ENCODE measurements around the gene DGKZ. TPM values are rescaled to one million over a fixed set of nuclear protein-coding genes. Genes with fewer than 3 reads are reported as not detected.

The DGKZ gene
- 33.3 TPM for polyA plus RNA-seq (2013, experiment 1 of 2)
- 32.3 TPM for polyA plus RNA-seq (2013, experiment 2 of 2)

DNA sequence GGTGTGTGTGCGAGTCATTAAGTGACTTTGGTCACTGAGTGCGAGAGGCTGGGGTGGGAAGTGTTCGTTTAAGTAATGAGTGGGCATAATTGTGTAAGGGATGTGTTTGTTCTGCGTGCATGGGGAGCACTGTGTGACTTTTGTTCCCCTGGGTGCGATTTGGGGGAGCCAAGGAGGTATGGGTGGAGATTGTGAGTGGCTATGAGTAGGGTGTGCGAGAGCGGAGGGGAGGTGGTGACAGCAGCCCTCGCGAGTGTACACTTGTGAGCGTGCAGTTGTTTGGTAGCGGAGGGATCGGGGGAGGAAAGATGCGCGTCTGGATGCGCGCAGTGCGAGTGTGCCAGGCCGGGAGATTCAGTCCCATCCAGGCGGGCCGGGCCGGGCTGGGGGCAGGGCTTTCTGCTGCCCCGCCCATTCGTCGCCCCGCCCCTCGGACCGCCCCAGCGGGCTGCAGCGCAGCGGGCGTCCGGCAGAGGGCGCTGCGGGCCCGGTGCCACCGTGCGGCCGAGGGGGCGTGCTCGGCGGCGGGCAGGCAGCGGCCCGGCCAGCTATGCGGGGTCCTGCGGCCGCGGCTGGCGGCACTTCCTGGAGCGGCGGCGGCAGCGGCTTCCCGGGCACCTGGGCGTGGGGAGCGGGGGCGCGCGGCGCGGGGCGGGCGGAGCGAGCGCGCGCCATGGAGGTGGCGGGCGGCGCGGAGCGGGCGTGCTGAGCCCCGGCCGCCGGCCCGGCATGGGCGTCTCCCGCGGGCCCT, at the start of gene DGKZ:
Gene DGKZ, plus strand, starts transcription at position 578 of the 751 bp plus-strand sequence. CDS start 197 bp downstream, outside the sequence.
- peak within 1 kb of the TSS; percentile 47 for H2BK5ac ChIP-seq (ENCODE audit: low read length)
- WGBS, 2 donors (ENCODE audit: extremely low coverage in 2 of 2, insufficient read length in 2 of 2, insufficient replicate concordance in 1 of 2), result no CpG with 5 or more reads among the region's 80 CpGs
- no peak within 1 kb of the TSS for H2BK120ac ChIP-seq (ENCODE audit: low read depth, low read length)
- H3K9me3 ChIP-seq (replicated peaks in 1 of 2; ENCODE audit: control insufficient read depth in 2 of 2, insufficient read depth in 1 of 2, low read depth in 1 of 2, low read length in 2 of 2), result no peaks in the 10 kb centered on the region
- peak within 1 kb of the TSS; percentile 75 to 88 for H3K4me3 ChIP-seq (ENCODE audit: low read length in 2 of 2)
- H3K4me1 ChIP-seq (ENCODE audit: control insufficient read depth in 2 of 2, insufficient read depth in 1 of 2, low read depth in 1 of 2, low read length in 2 of 2), result peaks cover 12 to 29% of the 10 kb centered on the region in 2 donors
- peaks cover 11% of the 10 kb centered on the region for H3K79me1 ChIP-seq (ENCODE audit: low read depth, low read length)
- H3K27me3 ChIP-seq (ENCODE audit: control insufficient read depth in 3 of 3, insufficient read depth in 3 of 3, low read depth in 1 of 3, low read length in 3 of 3), result peaks cover 0 to 5% (median 0%) of the 10 kb centered on the region in 3 experiments
- no peak within 1 kb of the TSS for H3K4ac ChIP-seq (ENCODE audit: low read length)
- no peak within 1 kb of the TSS for H3K27ac ChIP-seq (replicated peaks; ENCODE audit: low read length)
- peak within 1 kb of the TSS; percentile 95 for H3K4me2 ChIP-seq (ENCODE audit: insufficient read depth, low read length, poor library complexity, severe bottlenecking)
- H3K18ac ChIP-seq (ENCODE audit: low read length), result peak within 1 kb of the TSS; percentile 94
- H2AFZ ChIP-seq (ENCODE audit: low read length), result peak within 1 kb of the TSS; percentile 87
- no peak within 1 kb of the TSS for H4K8ac ChIP-seq (ENCODE audit: low read depth, low read length)
- peak within 1 kb of the TSS; percentile 97 for H3K14ac ChIP-seq (ENCODE audit: low read length)
- no peak within 1 kb of the TSS for H2BK12ac ChIP-seq (ENCODE audit: low read length)
- peak; percentile 90 for DNase-seq (ENCODE audit: low spot score)
- peak within 1 kb of the TSS; percentile 87 for H3K23ac ChIP-seq (ENCODE audit: low read depth, low read length, poor library complexity)
- peak within 1 kb of the TSS; percentile 30 for H2BK15ac ChIP-seq (ENCODE audit: low read length)
- H2AK5ac ChIP-seq (ENCODE audit: low read depth, low read length), result peak within 1 kb of the TSS; percentile 66
- H3K9ac ChIP-seq (ENCODE audit: low read depth, low read length, poor library complexity), result peak within 1 kb of the TSS; percentile 94
- peaks cover 0 to 4% of the 10 kb centered on the region in 2 donors for H3K36me3 ChIP-seq (replicated peaks in 1 of 2; ENCODE audit: control insufficient read depth in 2 of 2, insufficient read depth in 2 of 2, low read length in 2 of 2)
- no peak within 1 kb of the TSS for H4K91ac ChIP-seq (ENCODE audit: low read depth, low read length, poor library complexity)

GRCh38 chr11:46298699-46299433, 48.4 kb upstream of the DGKZ start:
- Histone ChIP-seq H3K79me1 (ENCODE audit: low read depth, low read length) (no peaks in the 10 kb centered on the region), H2BK12ac (ENCODE audit: low read length) (no peak overlapping the region), H3K9ac (ENCODE audit: low read depth, low read length, poor library complexity) (no peak overlapping the region), H2BK5ac (ENCODE audit: low read length) (no peak overlapping the region), H2AK5ac (ENCODE audit: low read depth, low read length) (no peak overlapping the region), H2AFZ (ENCODE audit: low read length) (no peak overlapping the region), H3K27ac (replicated peaks; ENCODE audit: low read length) (no peak overlapping the region), H3K9me3 (replicated peaks in 1 of 2; ENCODE audit: control insufficient read depth in 2 of 2, insufficient read depth in 1 of 2, low read depth in 1 of 2, low read length in 2 of 2) (no peaks in the 10 kb centered on the region), H3K23ac (ENCODE audit: low read depth, low read length, poor library complexity) (no peak overlapping the region), H3K4ac (ENCODE audit: low read length) (no peak overlapping the region), H3K4me1 (ENCODE audit: control insufficient read depth in 2 of 2, insufficient read depth in 1 of 2, low read depth in 1 of 2, low read length in 2 of 2) (peaks cover 6 to 26% of the 10 kb centered on the region in 2 donors), H3K4me2 (ENCODE audit: insufficient read depth, low read length, poor library complexity, severe bottlenecking) (no peak overlapping the region), H3K27me3 (ENCODE audit: control insufficient read depth in 3 of 3, insufficient read depth in 3 of 3, low read depth in 1 of 3, low read length in 3 of 3) (peaks cover 0 to 28% (median 5%) of the 10 kb centered on the region in 3 experiments), H4K8ac (ENCODE audit: low read depth, low read length) (no peak overlapping the region), H2BK120ac (ENCODE audit: low read depth, low read length) (no peak overlapping the region), H3K36me3 (replicated peaks in 1 of 2; ENCODE audit: control insufficient read depth in 2 of 2, insufficient read depth in 2 of 2, low read length in 2 of 2) (no peaks in the 10 kb centered on the region), H3K4me3 (ENCODE audit: low read length in 2 of 2) (no peak overlapping the region), H4K91ac (ENCODE audit: low read depth, low read length, poor library complexity) (no peak overlapping the region), H3K18ac (ENCODE audit: low read length) (no peak overlapping the region), H2BK15ac (ENCODE audit: low read length) (no peak overlapping the region), H3K14ac (ENCODE audit: low read length) (no peak overlapping the region)
- DNase-seq (ENCODE audit: low spot score), result no peak
- WGBS, 2 donors (ENCODE audit: extremely low coverage in 2 of 2, insufficient read length in 2 of 2, insufficient replicate concordance in 1 of 2), result no CpG with 5 or more reads among the region's 8 CpGs

DNA sequence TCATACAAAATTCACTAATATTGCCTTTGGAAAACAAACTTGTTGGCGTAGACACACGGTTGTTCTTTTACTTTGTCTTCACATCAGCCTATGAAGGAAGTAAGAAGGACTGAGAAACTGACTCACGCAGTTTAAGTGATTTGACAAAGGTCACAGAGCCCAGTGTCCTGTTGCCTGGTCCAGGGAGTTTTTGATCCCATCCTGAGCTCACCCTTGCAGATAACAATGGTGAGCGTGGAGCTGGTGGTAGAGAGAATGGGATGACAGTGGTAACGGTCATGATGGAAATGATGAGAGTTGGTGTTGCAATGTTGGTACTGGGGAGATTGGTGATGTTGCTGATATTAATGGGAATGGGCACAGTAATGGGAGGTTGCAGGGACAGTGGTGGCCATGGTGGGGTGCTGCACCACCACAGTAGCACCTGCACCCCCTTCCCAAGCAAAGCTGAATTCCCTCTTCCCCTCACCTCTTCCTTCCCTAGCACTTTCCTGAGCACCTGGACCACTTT, 47.8 kb upstream of the DGKZ start:
- H2BK15ac ChIP-seq (ENCODE audit: low read length), result no peak overlapping the region
- H2BK12ac ChIP-seq (ENCODE audit: low read length), result no peak overlapping the region
- H3K18ac ChIP-seq (ENCODE audit: low read length), result no peak overlapping the region
- H3K4me3 ChIP-seq (ENCODE audit: low read length in 2 of 2), result no peak overlapping the region
- H4K91ac ChIP-seq (ENCODE audit: low read depth, low read length, poor library complexity), result no peak overlapping the region
- H2AFZ ChIP-seq (ENCODE audit: low read length), result no peak overlapping the region
- H3K27me3 ChIP-seq (ENCODE audit: control insufficient read depth in 3 of 3, insufficient read depth in 3 of 3, low read depth in 1 of 3, low read length in 3 of 3), result peaks cover 0 to 21% (median 5%) of the 10 kb centered on the region in 3 experiments
- H2BK120ac ChIP-seq (ENCODE audit: low read depth, low read length), result no peak overlapping the region
- no peaks in the 10 kb centered on the region for H3K36me3 ChIP-seq (replicated peaks in 1 of 2; ENCODE audit: control insufficient read depth in 2 of 2, insufficient read depth in 2 of 2, low read length in 2 of 2)
- no peak for DNase-seq (ENCODE audit: low spot score)
- no peak overlapping the region for H2BK5ac ChIP-seq (ENCODE audit: low read length)
- no peak overlapping the region for H3K23ac ChIP-seq (ENCODE audit: low read depth, low read length, poor library complexity)
- no peak overlapping the region for H4K8ac ChIP-seq (ENCODE audit: low read depth, low read length)
- no peak overlapping the region for H2AK5ac ChIP-seq (ENCODE audit: low read depth, low read length)
- WGBS, 2 donors (ENCODE audit: extremely low coverage in 2 of 2, insufficient read length in 2 of 2, insufficient replicate concordance in 1 of 2), result no CpG with 5 or more reads among the region's 5 CpGs
- H3K9me3 ChIP-seq (replicated peaks in 1 of 2; ENCODE audit: control insufficient read depth in 2 of 2, insufficient read depth in 1 of 2, low read depth in 1 of 2, low read length in 2 of 2), result no peaks in the 10 kb centered on the region
- no peaks in the 10 kb centered on the region for H3K79me1 ChIP-seq (ENCODE audit: low read depth, low read length)
- no peak overlapping the region for H3K14ac ChIP-seq (ENCODE audit: low read length)
- no peak overlapping the region for H3K27ac ChIP-seq (replicated peaks; ENCODE audit: low read length)
- H3K4ac ChIP-seq (ENCODE audit: low read length), result no peak overlapping the region
- H3K9ac ChIP-seq (ENCODE audit: low read depth, low read length, poor library complexity), result no peak overlapping the region
- H3K4me2 ChIP-seq (ENCODE audit: insufficient read depth, low read length, poor library complexity, severe bottlenecking), result no peak overlapping the region
- H3K4me1 ChIP-seq (ENCODE audit: control insufficient read depth in 2 of 2, insufficient read depth in 1 of 2, low read depth in 1 of 2, low read length in 2 of 2), result peaks cover 4 to 19% of the 10 kb centered on the region in 2 donors

- Histone ChIP-seq H3K18ac (ENCODE audit: low read length) (no peak overlapping the region), H3K9ac (ENCODE audit: low read depth, low read length, poor library complexity) (no peak overlapping the region), H2AK5ac (ENCODE audit: low read depth, low read length) (no peak overlapping the region), H3K36me3 (replicated peaks in 1 of 2; ENCODE audit: control insufficient read depth in 2 of 2, insufficient read depth in 2 of 2, low read length in 2 of 2) (no peaks in the 10 kb centered on the region), H3K9me3 (replicated peaks in 1 of 2; ENCODE audit: control insufficient read depth in 2 of 2, insufficient read depth in 1 of 2, low read depth in 1 of 2, low read length in 2 of 2) (no peaks in the 10 kb centered on the region), H3K4me1 (ENCODE audit: control insufficient read depth in 2 of 2, insufficient read depth in 1 of 2, low read depth in 1 of 2, low read length in 2 of 2) (peaks cover 3 to 17% of the 10 kb centered on the region in 2 donors), H3K23ac (ENCODE audit: low read depth, low read length, poor library complexity) (no peak overlapping the region), H3K27me3 (ENCODE audit: control insufficient read depth in 3 of 3, insufficient read depth in 3 of 3, low read depth in 1 of 3, low read length in 3 of 3) (peaks cover 0 to 14% (median 5%) of the 10 kb centered on the region in 3 experiments), H4K91ac (ENCODE audit: low read depth, low read length, poor library complexity) (no peak overlapping the region), H4K8ac (ENCODE audit: low read depth, low read length) (no peak overlapping the region), H3K4ac (ENCODE audit: low read length) (no peak overlapping the region), H2BK12ac (ENCODE audit: low read length) (no peak overlapping the region), H3K79me1 (ENCODE audit: low read depth, low read length) (no peaks in the 10 kb centered on the region), H3K27ac (replicated peaks; ENCODE audit: low read length) (no peak overlapping the region), H3K4me3 (ENCODE audit: low read length in 2 of 2) (no peak overlapping the region), H2AFZ (ENCODE audit: low read length) (no peak overlapping the region), H2BK5ac (ENCODE audit: low read length) (no peak overlapping the region), H3K4me2 (ENCODE audit: insufficient read depth, low read length, poor library complexity, severe bottlenecking) (no peak overlapping the region), H2BK120ac (ENCODE audit: low read depth, low read length) (no peak overlapping the region), H2BK15ac (ENCODE audit: low read length) (no peak overlapping the region), H3K14ac (ENCODE audit: low read length) (no peak overlapping the region)
- no CpG with 5 or more reads among the region's 7 CpGs for WGBS, 2 donors (ENCODE audit: extremely low coverage in 2 of 2, insufficient read length in 2 of 2, insufficient replicate concordance in 1 of 2)
- no peak for DNase-seq (ENCODE audit: low spot score)
Observed at GRCh38 chr11:46300270-46300669, 47.0 kb upstream of the DGKZ start.

Measured in neuronal stem cell (in vitro differentiated cells).